HG02571 (cell line): Measurements from ENCODE around the gene TOPAZ1.
A peak's percentile ranks its signal among the peaks of the same experiment; 100 is the strongest.
"Not testable (repeated sequence)": the region's sequence is repeated elsewhere in the genome, so short reads cannot be mapped to it uniquely, and the experiment has no call there.

Experiments used
- ATAC-seq: cut with Tn5 transposase; IDR thresholded peaks from one replicate; pipeline ENCODE4 v1.9.1; 2021; ENCODE audit warnings: mild to moderate bottlenecking, moderate library complexity; ENCODE audit not compliant: unreplicated experiment

Gene TOPAZ1

GRCh38 chr3:44326515-44326914 is 84.8 kb downstream of the TOPAZ1 start:
- ATAC-seq: no peak

- ATAC-seq: no peak
These were observed 88.3 kb downstream of the TOPAZ1 start for GRCh38 chr3:44329946-44330345.

DNA sequence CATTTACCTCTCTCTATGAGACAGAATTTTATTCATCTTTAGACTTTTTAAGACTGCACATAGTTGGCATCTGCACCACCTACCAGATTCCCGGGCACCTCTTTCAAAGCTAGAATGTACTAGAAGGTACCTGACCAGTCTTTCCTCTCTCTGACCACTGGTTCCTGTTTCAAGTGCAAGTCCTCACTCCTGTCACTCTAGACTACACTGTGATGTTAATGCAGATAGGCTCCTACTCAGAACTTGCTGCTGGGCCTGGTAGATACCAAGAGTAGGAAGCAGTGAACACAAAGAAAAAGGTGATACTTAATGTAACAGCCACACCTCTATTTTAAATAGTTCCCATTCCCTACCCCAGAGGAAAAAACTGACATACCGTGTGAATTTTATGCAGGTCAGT is 88.8 kb downstream of the TOPAZ1 start:
- ATAC-seq: no peak

DNA sequence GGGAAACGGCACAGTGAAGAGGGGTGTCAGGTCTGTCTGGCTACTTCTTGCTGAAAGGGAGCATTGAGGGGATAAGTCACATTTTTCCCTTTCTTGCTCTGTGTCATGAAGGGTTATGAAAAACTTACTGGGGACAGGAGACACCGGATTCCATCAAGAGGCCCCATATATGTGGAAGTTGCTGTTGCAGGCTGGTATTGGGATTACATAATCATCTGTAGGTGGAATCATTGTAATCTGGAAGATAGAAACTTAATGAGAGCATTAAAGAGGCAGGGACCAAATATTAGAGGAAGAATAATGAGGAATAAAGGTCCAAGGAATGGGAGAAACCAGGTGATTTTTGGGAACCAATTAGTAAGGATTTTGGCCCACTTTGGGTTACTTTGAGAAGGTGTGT is 92.6 kb downstream of the TOPAZ1 start:
- ATAC-seq: no peak

- no peak for ATAC-seq
These were observed 95.6 kb downstream of the TOPAZ1 start for GRCh38 chr3:44337248-44337785.

DNA sequence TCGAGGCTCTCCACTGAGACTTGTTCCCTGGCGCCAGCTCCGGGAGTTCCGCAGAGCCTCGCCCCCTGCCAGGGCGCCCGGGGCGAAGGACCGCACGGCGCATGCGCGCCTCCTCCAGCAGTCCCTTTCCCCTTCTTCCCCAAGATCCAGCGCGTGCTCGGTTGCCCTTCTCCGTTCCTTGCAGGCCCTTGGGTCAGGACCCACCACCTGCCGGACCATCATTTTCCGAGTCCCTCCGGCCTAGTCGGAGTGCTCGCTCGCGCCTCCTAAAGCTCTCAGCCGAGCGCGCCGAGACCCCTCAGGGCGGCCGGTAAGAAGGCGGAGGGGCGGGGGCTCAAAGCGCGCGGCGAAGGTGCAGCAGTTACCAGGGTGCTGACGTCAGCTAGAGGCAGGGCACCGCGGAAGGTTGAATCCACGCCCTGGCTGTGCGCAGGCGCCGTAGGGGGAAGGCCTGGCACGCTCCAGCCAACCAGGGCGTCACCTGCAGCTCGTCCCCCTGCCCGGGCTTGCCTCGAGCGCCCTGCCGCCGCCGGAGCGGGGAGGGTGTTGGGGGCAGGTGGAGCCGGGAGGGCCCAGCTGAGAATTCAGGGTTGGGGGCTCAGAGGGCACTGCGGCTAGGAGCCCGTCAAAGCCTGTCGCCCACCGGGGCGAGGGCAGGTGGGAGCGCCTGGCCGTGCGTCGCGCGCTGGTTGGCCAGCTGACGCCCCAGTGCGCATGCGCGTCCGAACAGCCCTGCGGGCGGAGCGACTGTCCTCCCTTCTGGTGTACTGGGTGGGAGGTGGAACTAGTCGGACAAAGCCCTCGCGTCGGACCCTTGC is 96.5 kb downstream of the TOPAZ1 start, which contains the start of gene TCAIM:
TSS of gene TCAIM (plus strand) at position 757 of the 818 bp plus-strand sequence. CDS start 16,017 bp downstream, outside the sequence.
- ATAC-seq: peak; percentile 90

- no peak for ATAC-seq
These were observed 97.1 kb downstream of the TOPAZ1 start for GRCh38 chr3:44338828-44339127.

DNA sequence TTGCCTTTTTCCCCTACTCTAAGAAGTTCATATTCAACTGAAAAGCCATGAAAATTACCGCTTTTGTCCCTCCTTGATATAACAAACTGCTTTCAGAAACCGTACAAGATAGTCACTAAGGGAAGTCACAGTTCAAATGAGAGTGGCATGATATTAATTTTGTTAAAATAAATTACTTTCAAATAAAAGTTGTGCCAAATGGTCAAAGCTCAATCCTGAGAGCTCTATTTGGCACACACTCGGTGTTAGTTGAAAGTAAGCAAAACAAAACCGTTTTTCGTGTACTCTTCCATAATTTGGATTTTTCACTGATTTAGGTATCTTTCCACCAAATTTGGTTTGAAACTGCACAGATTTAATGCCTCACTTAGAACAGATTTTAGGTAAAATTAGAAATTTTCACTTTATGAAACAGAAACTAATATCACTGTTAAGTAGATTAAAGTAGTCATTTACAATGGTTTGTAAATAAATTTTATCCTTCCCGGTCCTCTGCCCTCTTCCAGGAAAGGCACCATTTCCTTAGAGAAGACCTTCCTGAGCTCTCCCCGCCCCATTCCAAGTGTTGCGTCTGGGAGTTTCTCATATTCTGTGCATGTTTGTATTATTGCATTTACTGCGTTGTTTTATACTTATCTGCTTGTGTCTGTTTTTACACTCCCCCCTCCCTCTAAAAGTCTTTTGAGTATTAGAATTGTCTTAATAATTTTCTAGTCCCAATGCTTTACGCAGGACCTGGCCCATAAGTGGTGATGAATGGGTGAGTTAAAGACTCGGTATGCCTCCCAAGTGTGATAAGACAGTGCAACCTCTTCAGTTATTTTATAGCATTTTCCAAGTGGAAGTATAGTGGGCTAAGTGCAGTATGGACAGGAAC is 97.7 kb downstream of the TOPAZ1 start:
- ATAC-seq: no peak

GRCh38 chr3:44340058-44340395 is 98.3 kb downstream of the TOPAZ1 start:
- no peak for ATAC-seq

DNA sequence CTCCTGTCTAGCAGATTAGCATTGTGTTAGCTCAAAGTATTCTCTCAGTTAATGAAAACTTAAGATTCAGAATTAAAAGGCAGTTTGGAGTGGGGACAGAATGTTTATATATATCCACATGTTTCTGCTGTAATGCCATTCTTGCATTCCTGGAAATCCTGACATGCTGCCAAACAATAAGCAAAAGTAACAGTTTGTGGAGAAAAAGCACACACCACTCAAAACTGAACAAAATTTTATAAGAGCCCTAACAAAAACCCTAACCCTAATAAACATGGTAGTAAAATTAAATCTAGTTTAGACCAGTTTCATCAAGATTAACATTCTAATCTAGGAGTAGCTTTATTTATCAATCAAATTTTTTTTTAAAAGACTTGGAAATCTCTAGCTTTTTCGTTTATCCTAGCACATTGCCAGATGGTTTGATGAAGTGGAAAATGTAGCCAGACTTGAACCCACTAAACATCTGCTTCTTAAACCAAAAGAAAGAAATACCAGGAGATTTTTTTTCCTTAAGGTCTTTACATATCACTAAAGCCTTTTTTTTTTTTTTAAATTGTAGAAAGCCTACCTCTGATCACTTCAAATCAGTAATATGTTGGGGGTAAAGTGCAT is 100.6 kb downstream of the TOPAZ1 start:
- ATAC-seq: no peak

DNA sequence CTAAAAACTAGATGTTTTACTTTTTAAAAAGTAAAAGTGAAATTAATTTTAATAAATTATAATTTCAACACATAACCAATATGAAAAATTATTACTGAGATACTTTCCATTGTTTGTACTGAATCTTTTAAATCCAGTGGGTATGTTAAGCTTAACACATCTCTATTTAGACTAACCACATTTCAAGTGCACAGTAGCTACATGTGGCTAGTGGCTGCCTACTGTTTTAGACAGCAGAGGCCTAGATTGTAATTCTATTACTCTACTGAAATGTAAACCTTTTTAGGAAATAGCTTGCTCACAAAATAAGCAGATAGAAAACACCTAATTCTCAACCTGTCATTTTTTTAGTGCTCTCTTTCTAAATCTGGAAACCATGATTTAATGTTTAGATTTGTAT is 101.7 kb downstream of the TOPAZ1 start:
- no peak for ATAC-seq

GRCh38 chr3:44346590-44346989 is 104.9 kb downstream of the TOPAZ1 start:
- not testable (repeated sequence) for ATAC-seq

- ATAC-seq: no peak
These were observed 107.3 kb downstream of the TOPAZ1 start for GRCh38 chr3:44348993-44349392.

DNA sequence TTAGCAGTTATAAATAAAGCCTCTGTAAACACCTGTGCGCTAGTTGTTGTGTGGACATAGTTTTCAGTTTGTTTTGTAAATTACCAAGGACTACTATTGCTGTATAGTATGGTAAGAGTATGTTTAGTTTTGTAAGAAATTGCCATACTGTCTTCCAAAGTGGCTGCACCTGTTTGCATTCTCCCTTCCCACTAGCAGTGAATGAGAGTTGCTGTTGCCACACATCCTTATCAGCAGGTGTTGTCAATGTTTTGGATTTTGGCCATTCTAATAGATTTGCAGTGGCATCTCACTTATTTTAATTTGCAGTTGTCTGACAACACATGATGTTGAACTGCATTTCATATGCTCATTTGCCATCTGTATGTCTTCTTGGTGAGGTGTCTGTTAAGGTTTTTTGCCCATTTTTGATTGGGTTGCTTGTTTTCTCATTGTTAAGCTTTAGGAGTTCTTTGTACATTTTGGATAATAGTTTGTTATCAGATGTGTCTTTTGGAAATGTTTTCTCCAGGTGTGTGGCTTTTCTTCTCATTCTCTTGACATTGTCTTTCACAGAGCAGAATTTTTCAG is 111.8 kb downstream of the TOPAZ1 start:
- ATAC-seq: no peak

DNA sequence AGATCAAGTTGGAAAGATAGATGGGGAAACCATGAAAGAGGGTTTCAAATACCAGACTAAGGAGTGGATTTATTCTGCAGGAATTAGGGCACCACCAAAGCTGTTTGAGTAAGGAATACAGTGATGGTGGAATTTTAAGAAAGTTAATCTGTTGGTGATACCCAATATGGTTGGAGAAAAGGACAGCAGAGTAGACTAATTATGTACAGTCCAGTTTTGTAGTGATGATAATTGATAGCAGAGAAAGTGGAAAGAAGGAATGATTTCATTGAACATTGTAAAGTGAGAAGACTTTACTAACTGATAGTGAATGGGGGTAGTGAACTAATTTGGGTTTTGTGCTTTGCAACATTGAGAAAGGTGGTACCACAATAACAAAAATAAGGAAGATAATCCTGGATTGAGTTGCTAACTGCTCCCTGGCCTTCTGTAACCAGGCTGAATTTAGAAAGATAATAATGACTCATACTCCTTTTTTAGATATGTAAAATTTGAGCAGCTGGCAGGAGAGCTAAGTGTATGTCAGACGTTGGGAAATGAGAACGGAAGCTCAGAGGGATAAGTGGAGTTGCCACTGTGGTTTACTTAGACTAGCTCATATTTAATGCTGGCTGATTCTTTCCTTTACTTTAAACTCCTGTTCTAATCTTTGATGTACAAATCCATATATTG is 113.8 kb downstream of the TOPAZ1 start:
- ATAC-seq: no peak

- ATAC-seq: no peak
These were observed 117.6 kb downstream of the TOPAZ1 start for GRCh38 chr3:44359146-44359751.

GRCh38 chr3:44363591-44363990 is 121.9 kb downstream of the TOPAZ1 start:
- ATAC-seq: no peak

GRCh38 chr3:44365952-44366351 is 124.3 kb downstream of the TOPAZ1 start:
- ATAC-seq: no peak

- ATAC-seq: no peak
These were observed 133.8 kb downstream of the TOPAZ1 start for GRCh38 chr3:44375450-44375849.
